Calu3 (cell line): ENCODE data around the gene RPS6KB1. TPM values are rescaled to one million over a fixed set of nuclear protein-coding genes. Genes with fewer than 3 reads are reported as not detected.

Experiments
- BruUV-seq: library from RNA; stranded (reverse); fragments of 400-500 nt; replicated peaks from 2 replicates; lab custom pipeline; 2021; lab: Mats Ljungman, UMichigan
- CTCF ChIA-PET: fragments of 300-600 bp; sonication (Branson Sonifier 250); formaldehyde crosslinking; loops from one replicate; lab custom pipeline; 2022; ENCODE audit warnings: antibody characterized with exemption; lab: Charles Lee
- DNase-seq: peaks from one replicate; pipeline ENCODE4 v3.0.0; 2022
- H3K27ac Mint-ChIP-seq: one replicate; pipeline ENCODE4 v1.8.0; 2022; ENCODE audit warnings: mixed read lengths; ENCODE audit not compliant: unreplicated experiment
- H3K27me3 Mint-ChIP-seq: one replicate; pipeline ENCODE4 v1.8.0; 2022; ENCODE audit warnings: mixed read lengths; ENCODE audit not compliant: unreplicated experiment
- H3K36me3 Mint-ChIP-seq: one replicate; pipeline ENCODE4 v1.8.0; 2022; ENCODE audit warnings: mild to moderate bottlenecking, moderate library complexity, mixed read lengths; ENCODE audit not compliant: insufficient read depth, unreplicated experiment
- H3K4me1 Mint-ChIP-seq: one replicate; pipeline ENCODE4 v1.8.0; 2022; ENCODE audit warnings: mild to moderate bottlenecking, low read depth, mixed read lengths; ENCODE audit not compliant: unreplicated experiment
- H3K4me3 Mint-ChIP-seq: one replicate; pipeline ENCODE4 v1.8.0; 2022; ENCODE audit warnings: mild to moderate bottlenecking, low read depth, moderate library complexity, mixed read lengths; ENCODE audit not compliant: unreplicated experiment
- H3K9me3 Mint-ChIP-seq: one replicate; pipeline ENCODE4 v1.8.0; 2022; ENCODE audit warnings: low read depth, mixed read lengths; ENCODE audit not compliant: unreplicated experiment
- CTCF ChIP-seq: fragments of 200-600 bp; IDR thresholded peaks from one replicate; pipeline ENCODE4 v1.8.0; 2022; ENCODE audit warnings: antibody characterized with exemption; ENCODE audit not compliant: unreplicated experiment
- intact Hi-C: fragments of 100-400 bp; cut with micrococcal nuclease; formaldehyde crosslinking; loops from one replicate; pipeline ENCODE4 v1.10.0; 2022; ENCODE audit not compliant: unreplicated experiment
- total RNA-seq: library from RNA; stranded (reverse); gene quantifications from 2 replicates; pipeline ENCODE4 v1.2.3, GENCODE V29; 2022

Gene RPS6KB1
- total RNA-seq, 1 experiment from 2014 or later = 34.5 TPM

DNA sequence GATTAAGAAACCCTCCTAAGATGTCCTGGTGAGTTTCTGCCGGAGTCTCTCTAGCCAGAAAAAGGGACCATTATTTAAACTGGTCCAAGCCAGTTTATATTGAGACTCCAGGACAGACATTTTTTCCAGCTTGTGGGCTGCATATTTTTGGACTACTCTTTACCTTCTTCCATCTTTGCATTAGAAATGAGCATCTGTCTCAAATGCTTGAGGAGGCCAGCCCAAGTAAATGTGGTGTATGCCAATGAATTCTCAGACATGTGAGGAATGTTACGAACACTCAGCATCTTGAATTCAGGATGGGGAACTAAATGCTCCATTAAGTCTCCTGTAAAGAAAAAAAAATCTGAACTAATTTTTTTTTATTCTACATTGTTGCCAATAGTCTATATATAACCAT is 18.5 kb upstream of the RPS6KB1 start:
- Mint-ChIP-seq H3K4me1 (no peaks in the 10 kb centered on the region), H3K9me3 (no peaks in the 10 kb centered on the region), H3K36me3 (no peaks in the 10 kb centered on the region), H3K27ac (no peak overlapping the region), H3K27me3 (no peaks in the 10 kb centered on the region), H3K4me3 (no peak overlapping the region)
- DNase-seq = no peak
- CTCF ChIA-PET = interaction anchor here (0.7 kb wide), 1 partner anchor 34 kb away, joined by 3 read pairs; no protein-coding TSS in a partner anchor
- BruUV-seq = no TSS peak
- no peak for TF ChIP-seq CTCF
- intact Hi-C loops = no loop called here

DNA sequence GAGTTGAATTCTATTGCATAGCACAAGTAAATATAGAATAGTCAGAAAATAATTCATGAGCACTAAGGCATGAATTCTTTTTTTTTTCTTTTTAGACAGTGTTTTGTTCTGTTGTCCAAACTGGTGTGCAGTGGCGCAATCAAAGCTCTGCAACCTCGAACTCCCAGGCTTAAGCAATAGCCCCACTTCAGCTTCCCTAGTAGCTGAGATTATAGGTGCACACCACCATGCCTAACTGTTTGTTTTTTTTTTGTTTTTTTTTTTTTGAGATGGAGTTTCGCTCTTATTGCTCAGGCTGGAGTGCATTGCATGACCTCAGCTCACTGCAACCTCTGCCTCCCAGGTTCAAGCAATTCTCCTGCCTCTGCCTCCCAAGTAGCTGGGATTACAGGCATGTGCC is 16.8 kb upstream of the RPS6KB1 start:
- CTCF ChIA-PET = no interaction called here
- DNase-seq = no peak
- intact Hi-C loops = no loop called here
- no peaks in the 10 kb centered on the region for H3K27me3 Mint-ChIP-seq
- no peaks in the 10 kb centered on the region for H3K4me1 Mint-ChIP-seq
- TF ChIP-seq CTCF = no peak
- no peaks in the 10 kb centered on the region for H3K36me3 Mint-ChIP-seq
- no peaks in the 10 kb centered on the region for H3K9me3 Mint-ChIP-seq
- no TSS peak for BruUV-seq
- no peak overlapping the region for H3K4me3 Mint-ChIP-seq
- no peak overlapping the region for H3K27ac Mint-ChIP-seq

- BruUV-seq = no TSS peak
Measured at GRCh38 chr17:59877965-59878364, 15.0 kb upstream of the RPS6KB1 start.

DNA sequence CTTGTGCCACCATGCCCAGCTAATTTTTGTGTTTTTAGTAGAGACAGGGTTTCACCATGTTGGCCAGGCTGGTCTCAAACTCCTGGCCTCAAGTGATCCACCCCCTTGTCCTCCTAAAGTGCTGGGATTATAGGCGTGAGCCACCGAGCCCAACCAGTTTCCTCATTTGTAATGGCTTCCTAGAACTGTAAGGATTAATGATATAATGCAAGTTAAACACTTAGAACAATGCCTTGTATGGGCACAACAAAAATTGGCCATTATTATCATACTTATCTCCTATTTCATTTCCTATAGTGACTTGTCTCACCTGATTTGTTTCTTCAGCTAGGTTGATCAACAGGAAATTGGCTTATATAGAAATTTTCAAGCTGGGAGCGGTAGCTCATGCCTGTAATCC is 14.3 kb upstream of the RPS6KB1 start:
- no peak for DNase-seq
- no peak overlapping the region for H3K27ac Mint-ChIP-seq
- no peak for TF ChIP-seq CTCF
- H3K9me3 Mint-ChIP-seq = no peaks in the 10 kb centered on the region
- no peaks in the 10 kb centered on the region for H3K4me1 Mint-ChIP-seq
- no peaks in the 10 kb centered on the region for H3K36me3 Mint-ChIP-seq
- BruUV-seq = no TSS peak
- H3K4me3 Mint-ChIP-seq = no peak overlapping the region
- CTCF ChIA-PET = no interaction called here
- no peaks in the 10 kb centered on the region for H3K27me3 Mint-ChIP-seq
- intact Hi-C loops = no loop called here

More at GRCh38 chr17:59877965-59878364, 15.0 kb upstream of the RPS6KB1 start:
- no peak overlapping the region for H3K27ac Mint-ChIP-seq
- no peak for TF ChIP-seq CTCF
- no peaks in the 10 kb centered on the region for H3K4me1 Mint-ChIP-seq
- H3K36me3 Mint-ChIP-seq = no peaks in the 10 kb centered on the region
- intact Hi-C loops = no loop called here
- H3K4me3 Mint-ChIP-seq = no peak overlapping the region
- DNase-seq = no peak
- no peaks in the 10 kb centered on the region for H3K9me3 Mint-ChIP-seq
- no peaks in the 10 kb centered on the region for H3K27me3 Mint-ChIP-seq
- CTCF ChIA-PET = no interaction called here
